Measurements from ENCODE around the gene CHN2. TPM values are rescaled to one million over a fixed set of nuclear protein-coding genes. Genes with fewer than 3 reads are reported as not detected.
A peak's percentile ranks its signal among the peaks of the same experiment; 100 is the strongest.

The CHN2 gene
- total RNA-seq, 1 experiment from 2014 or later = 5.1 TPM

- no peak overlapping the region for H3K27ac Mint-ChIP-seq (ENCODE audit: low read depth, unreplicated experiment)
- H3K4me3 Mint-ChIP-seq (ENCODE audit: unreplicated experiment) = peak overlapping the region; percentile 27
- TF ChIP-seq CTCF (IDR thresholded peaks at IDR 0.05; ENCODE audit: unreplicated experiment) = no peak
- ChIA-PET POLR2A (interaction anchor here (0.6 to 2.2 kb wide), 12 partner anchors 9 to 492 kb away, joined by 3 to 7 read pairs (median 4); partner anchors contain the start of gene PRR15), CTCF (interaction anchor here (0.6 to 2.2 kb wide), 9 partner anchors 72 to 971 kb away, joined by 3 to 9 read pairs (median 5); no protein-coding TSS in a partner anchor)
- no TSS peak for BruUV-seq (replicated peaks)
- intact Hi-C loops (cut with micrococcal nuclease) = loop anchor here (2.0 kb wide), 1 partner anchor 149 kb away; the partner anchor contains the start of gene PRR15
- peaks cover 18% of the 10 kb centered on the region for H3K4me1 Mint-ChIP-seq (ENCODE audit: insufficient read depth, unreplicated experiment)
- H3K27me3 Mint-ChIP-seq (ENCODE audit: insufficient read depth, unreplicated experiment) = no peaks in the 10 kb centered on the region
- H3K9me3 Mint-ChIP-seq (ENCODE audit: unreplicated experiment) = no peaks in the 10 kb centered on the region
- DNase-seq (ENCODE audit: unreplicated experiment) = peak; percentile 62
- H3K36me3 Mint-ChIP-seq (ENCODE audit: insufficient read depth, unreplicated experiment) = peaks cover 7% of the 10 kb centered on the region
Measured at GRCh38 chr7:29413626-29414136, 219.1 kb downstream of the CHN2 start.

- H3K4me1 Mint-ChIP-seq (ENCODE audit: insufficient read depth, unreplicated experiment) = peaks cover 18% of the 10 kb centered on the region
- no peaks in the 10 kb centered on the region for H3K27me3 Mint-ChIP-seq (ENCODE audit: insufficient read depth, unreplicated experiment)
- H3K9me3 Mint-ChIP-seq (ENCODE audit: unreplicated experiment) = no peaks in the 10 kb centered on the region
- intact Hi-C loops (cut with micrococcal nuclease) = loop anchor here (2.0 kb wide), 1 partner anchor 149 kb away; the partner anchor contains the start of gene PRR15
- no peak for TF ChIP-seq CTCF (IDR thresholded peaks at IDR 0.05; ENCODE audit: unreplicated experiment)
- CTCF ChIA-PET = interaction anchor here (0.6 to 2.2 kb wide), 9 partner anchors 72 to 972 kb away, joined by 3 to 9 read pairs (median 5); no protein-coding TSS in a partner anchor
- H3K36me3 Mint-ChIP-seq (ENCODE audit: insufficient read depth, unreplicated experiment) = peaks cover 7% of the 10 kb centered on the region
- POLR2A ChIA-PET = interaction anchor here (0.5 to 2.2 kb wide), 14 partner anchors 9 to 492 kb away, joined by 3 to 7 read pairs (median 4); partner anchors contain the start of gene PRR15
- H3K27ac Mint-ChIP-seq (ENCODE audit: low read depth, unreplicated experiment) = no peak overlapping the region
- H3K4me3 Mint-ChIP-seq (ENCODE audit: unreplicated experiment) = no peak overlapping the region
- no TSS peak for BruUV-seq (replicated peaks)
- no peak for DNase-seq (ENCODE audit: unreplicated experiment)
Measured at GRCh38 chr7:29414216-29414615, 219.6 kb downstream of the CHN2 start.

- CTCF ChIA-PET = interaction anchor here (1.2 to 2.2 kb wide), 4 partner anchors 225 to 493 kb away, joined by 4 to 9 read pairs (median 6); no protein-coding TSS in a partner anchor
- H3K4me1 Mint-ChIP-seq (ENCODE audit: insufficient read depth, unreplicated experiment) = peaks cover 18% of the 10 kb centered on the region
- DNase-seq (ENCODE audit: unreplicated experiment) = no peak
- H3K9me3 Mint-ChIP-seq (ENCODE audit: unreplicated experiment) = no peaks in the 10 kb centered on the region
- H3K27me3 Mint-ChIP-seq (ENCODE audit: insufficient read depth, unreplicated experiment) = no peaks in the 10 kb centered on the region
- H3K36me3 Mint-ChIP-seq (ENCODE audit: insufficient read depth, unreplicated experiment) = peaks cover 7% of the 10 kb centered on the region
- H3K4me3 Mint-ChIP-seq (ENCODE audit: unreplicated experiment) = no peak overlapping the region
- intact Hi-C loops (cut with micrococcal nuclease) = loop anchor here (2.0 kb wide), 1 partner anchor 148 kb away; the partner anchor contains the start of gene PRR15
- no peak overlapping the region for H3K27ac Mint-ChIP-seq (ENCODE audit: low read depth, unreplicated experiment)
- POLR2A ChIA-PET = interaction anchor here (0.6 to 2.2 kb wide), 3 partner anchors 14 to 276 kb away, joined by 3 to 6 read pairs (median 3); no protein-coding TSS in a partner anchor
- TF ChIP-seq CTCF (IDR thresholded peaks at IDR 0.05; ENCODE audit: unreplicated experiment) = no peak
- BruUV-seq (replicated peaks) = no TSS peak
Measured at GRCh38 chr7:29415215-29415614, 220.6 kb downstream of the CHN2 start.

GRCh38 chr7:29416276-29416937, 221.8 kb downstream of the CHN2 start:
- DNase-seq (ENCODE audit: unreplicated experiment) = no peak
- ChIA-PET POLR2A (interaction anchor here (0.6 kb wide), 2 partner anchors 228 to 310 kb away, joined by 3 read pairs; no protein-coding TSS in a partner anchor), CTCF (interaction anchor here (0.6 to 1.2 kb wide), 5 partner anchors 226 to 599 kb away, joined by 3 to 5 read pairs (median 3); no protein-coding TSS in a partner anchor)
- no peak for TF ChIP-seq CTCF (IDR thresholded peaks at IDR 0.05; ENCODE audit: unreplicated experiment)
- no peaks in the 10 kb centered on the region for H3K27me3 Mint-ChIP-seq (ENCODE audit: insufficient read depth, unreplicated experiment)
- H3K9me3 Mint-ChIP-seq (ENCODE audit: unreplicated experiment) = no peaks in the 10 kb centered on the region
- H3K36me3 Mint-ChIP-seq (ENCODE audit: insufficient read depth, unreplicated experiment) = peaks cover 7% of the 10 kb centered on the region
- intact Hi-C loops (cut with micrococcal nuclease) = no loop called here
- no TSS peak for BruUV-seq (replicated peaks)
- peaks cover 18% of the 10 kb centered on the region for H3K4me1 Mint-ChIP-seq (ENCODE audit: insufficient read depth, unreplicated experiment)
- no peak overlapping the region for H3K4me3 Mint-ChIP-seq (ENCODE audit: unreplicated experiment)
- no peak overlapping the region for H3K27ac Mint-ChIP-seq (ENCODE audit: low read depth, unreplicated experiment)
